GM12878 (cell line): Measurements from ENCODE around the gene EIF3A. TPM values are rescaled to one million over a fixed set of nuclear protein-coding genes. Genes with fewer than 3 reads are reported as not detected.

Source experiments
- ATAC-seq: fragments of 200-7000 bp; cut with Tn5 transposase; 3 replicates; pipeline ENCODE4 v1.9.1; 2020; ENCODE audit warnings: mild to moderate bottlenecking, moderate library complexity
- BruUV-seq: library from RNA; stranded (reverse); fragments of 400-500 nt; replicated peaks from 2 replicates; lab custom pipeline; 2021; lab: Mats Ljungman, UMichigan
- CTCF ChIA-PET: fragments of 300-600 bp; sonication (Branson Sonifier 250); formaldehyde crosslinking; extraction: SDS; loops from one replicate; lab custom pipeline; 2021; ENCODE audit warnings: inconsistent platforms; lab: Yijun Ruan, JAX
- POLR2A ChIA-PET: fragments of 350-600 bp; formaldehyde crosslinking; extraction: SDS; loops from one replicate; lab custom pipeline; 2021; ENCODE audit warnings: inconsistent platforms; lab: Charles Lee
- RAD21 ChIA-PET: fragments of 300-600 bp; sonication (Branson Sonifier 250); formaldehyde crosslinking; loops from one replicate; lab custom pipeline; 2023; ENCODE audit warnings: antibody characterized with exemption; ENCODE audit not compliant: unreplicated experiment; lab: Charles Lee
- SMC1A ChIA-PET: fragments of 300-600 bp; sonication (Branson Sonifier 250); formaldehyde crosslinking; loops from one replicate; lab custom pipeline; 2023; ENCODE audit not compliant: unreplicated experiment, uncharacterized antibody; lab: Charles Lee
- DNase-seq: peaks from one replicate; pipeline ENCODE4 v3.0.0-alpha.2; 2011; ENCODE audit warnings: low read depth, low spot score
- FAIRE-seq: peaks from 3 replicates; lab custom pipeline; 2011; peaks lifted over from hg19 to GRCh38; lab: Jason Lieb, UNC
- H2AFZ ChIP-seq: 2 replicates; pipeline ENCODE4 v1.6.0; 2011; ENCODE audit warnings: low read depth, low read length, control low read depth; ENCODE audit not compliant: control insufficient read depth
- H3K27ac ChIP-seq: 2 replicates; pipeline ENCODE4 v1.5.1; 2011; ENCODE audit warnings: control low read depth; ENCODE audit not compliant: control insufficient read depth, insufficient read depth
- H3K27me3 ChIP-seq, 2 experiments: replicated peaks in 1 of 2; 2 replicates each; pipeline versions ENCODE4 v1.6.0 to v1.6.1; 2011; ENCODE audit warnings: low read length in 1 of 2; ENCODE audit not compliant: control insufficient read depth in 2 of 2, insufficient read depth in 2 of 2
- H3K36me3 ChIP-seq, 2 experiments: 2 replicates each; pipeline ENCODE4 v1.5.1; 2011; ENCODE audit warnings: low read length in 1 of 2; ENCODE audit not compliant: control insufficient read depth in 2 of 2, insufficient read depth in 2 of 2
- H3K4me1 ChIP-seq: 2 replicates; pipeline ENCODE4 v1.6.1; 2011; ENCODE audit warnings: mild to moderate bottlenecking, low read length, moderate library complexity, mixed read lengths; ENCODE audit not compliant: control insufficient read depth, insufficient read depth
- H3K4me2 ChIP-seq: 2 replicates; pipeline ENCODE4 v1.6.0; 2011; ENCODE audit warnings: control low read depth; ENCODE audit not compliant: control insufficient read depth, insufficient read depth
- H3K4me3 ChIP-seq: fragments of 200-600 bp; sonication (generic); 2 replicates; pipeline ENCODE4 v1.5.1; 2016
- H3K79me2 ChIP-seq: 2 replicates; pipeline ENCODE4 v1.6.0; 2011; ENCODE audit warnings: low read length; ENCODE audit not compliant: control insufficient read depth, insufficient read depth
- H3K9ac ChIP-seq: 2 replicates; pipeline ENCODE4 v1.8.0; 2011; ENCODE audit warnings: low read length, control low read depth, mixed read lengths; ENCODE audit not compliant: control insufficient read depth, insufficient read depth
- H3K9me3 ChIP-seq: replicated peaks from 3 replicates; pipeline ENCODE4 v1.5.1; 2011; ENCODE audit warnings: mild to moderate bottlenecking, low read length; ENCODE audit not compliant: control insufficient read depth, insufficient read depth
- H4K20me1 ChIP-seq: 2 replicates; pipeline ENCODE4 v1.6.0; 2011; ENCODE audit not compliant: control insufficient read depth, insufficient read depth
- BACH1 ChIP-seq: fragments of 450-650 bp; IDR thresholded peaks from 2 replicates; pipeline ENCODE4 v1.6.1; 2017; ENCODE audit warnings: mild to moderate bottlenecking, borderline replicate concordance
- CTCF ChIP-seq, 3 experiments: IDR thresholded peaks in 2 of 3; conservative IDR thresholded peaks in 1 of 3; 2 replicates each; pipeline ENCODE4 v1.5.1; 2011; ENCODE audit warnings: low read depth in 3 of 3, low read length in 3 of 3, mild to moderate bottlenecking in 3 of 3, control low read depth in 2 of 3, moderate library complexity in 2 of 3, inconsistent platforms in 1 of 3, mixed read lengths in 1 of 3; ENCODE audit not compliant: control insufficient read depth in 2 of 3, insufficient read depth in 1 of 3; ENCODE audit errors: extremely low read depth in 1 of 3
- KDM1A ChIP-seq: fragments of 200-600 bp; sonication (generic); IDR thresholded peaks from 2 replicates; pipeline ENCODE4 v1.6.1; 2016; ENCODE audit warnings: borderline replicate concordance
- MYC ChIP-seq: IDR thresholded peaks from 2 replicates; pipeline ENCODE4 v1.6.1; 2011; ENCODE audit warnings: mild to moderate bottlenecking, low read length, moderate library complexity, inconsistent platforms; ENCODE audit not compliant: insufficient read depth, insufficient replicate concordance, insufficient read length, severe bottlenecking
- PAX5 ChIP-seq: IDR thresholded peaks from 2 replicates; pipeline ENCODE4 v1.6.1; 2011; ENCODE audit warnings: low read depth, low read length, borderline replicate concordance
- SIN3A ChIP-seq: IDR thresholded peaks from 2 replicates; pipeline ENCODE4 v1.6.1; 2012; ENCODE audit warnings: low read depth, low read length, improper control_type of control experiment
- SIX5 ChIP-seq: IDR thresholded peaks from 2 replicates; pipeline ENCODE4 v1.6.1; 2011; ENCODE audit warnings: mild to moderate bottlenecking, low read depth, low read length, moderate library complexity; ENCODE audit not compliant: severe bottlenecking
- STAT1 ChIP-seq: fragments of 450-650 bp; conservative IDR thresholded peaks from 2 replicates; pipeline ENCODE4 v1.6.1; 2014; ENCODE audit warnings: antibody characterized with exemption, mild to moderate bottlenecking
- TARDBP ChIP-seq: IDR thresholded peaks from 2 replicates; pipeline ENCODE4 v1.6.1; 2016; ENCODE audit warnings: borderline replicate concordance
- TCF7 ChIP-seq: IDR thresholded peaks from 2 replicates; pipeline ENCODE4 v1.6.1; 2014; ENCODE audit warnings: antibody characterized with exemption, borderline replicate concordance
- ZBED1 ChIP-seq: IDR thresholded peaks from 2 replicates; pipeline ENCODE4 v1.6.1; 2016; ENCODE audit warnings: borderline replicate concordance
- WGBS: methylation state at CpG from one replicate; pipeline ENCODE4 v1.1.6; 2016; ENCODE audit warnings: low lambda C conversion rate; ENCODE audit not compliant: insufficient replicate concordance, insufficient coverage; ENCODE audit errors: missing lambda C conversion rate; 5-methylcytosine and 5-hydroxymethylcytosine counted together
- in situ Hi-C: fragments of 300-500 bp; cut with MboI; formaldehyde crosslinking; loops from 9 replicates; pipeline ENCODE4 v1.14.3; 2018; ENCODE audit warnings: mixed read lengths
- intact Hi-C: fragments of 100-400 bp; cut with micrococcal nuclease; formaldehyde crosslinking; loops from one replicate; pipeline ENCODE4 v1.14.2; 2022; ENCODE audit not compliant: unreplicated experiment
- polyA plus RNA-seq, 11 experiments: library from polyadenylated mRNA; depleted of rRNA in 4 of 11; unstranded in 6 of 11; stranded (reverse) in 5 of 11; fragments of >200 nt; fragmentation: Nextera tagmentation in 4 of 11; fragmentation: Illumina TruSeq in 1 of 11; extraction: Ambion mirVana in 4 of 11; extraction: Trizol in 1 of 11; gene quantifications; 1 replicate in 1 of 11; 2 replicates in 10 of 11; pipeline versions ENCODE4 v1.2.1 to v1.2.3, GENCODE V29; 2011 to 2016; ENCODE audit warnings: inconsistent platforms in 2 of 11, missing spikeins in 2 of 11, low read depth in 1 of 11
- total RNA-seq, 4 experiments: library from RNA; depleted of rRNA in 3 of 4; stranded (reverse); fragments of >200 nt in 3 of 4; fragmentation: Illumina TruSeq in 1 of 4; extraction: Trizol in 1 of 4; gene quantifications; 2 replicates each; pipeline versions ENCODE4 v1.2.1 to v1.2.3, GENCODE V29; 2013 to 2021

The EIF3A gene
- total and polyA plus RNA-seq, 10 of the 15 experiments (the other 5 are each of a cell fraction or from before 2014, with no cell fraction given), result 42.3 to 195 (median 96.3) TPM

DNA sequence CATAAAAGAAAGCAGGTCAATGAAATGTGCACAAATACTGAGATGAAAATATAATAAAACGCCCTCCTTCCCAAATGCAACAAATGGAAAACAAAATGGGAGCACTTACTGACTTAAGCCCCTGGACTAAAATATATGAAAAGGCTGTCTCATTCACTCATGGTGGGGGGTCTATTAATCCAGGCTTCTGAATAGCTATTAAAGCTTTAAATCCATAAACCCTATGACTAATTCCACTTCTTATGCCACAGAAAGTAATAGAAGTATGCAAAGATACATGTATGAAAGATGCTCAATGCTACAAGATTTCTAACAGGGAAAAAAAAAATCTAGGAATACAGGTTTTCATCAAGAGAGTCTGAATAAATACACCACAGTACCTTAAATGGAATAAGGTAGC is 20.5 kb downstream of the EIF3A start:
- FAIRE-seq (no peak), ATAC-seq (no peak), DNase-seq (no peak)
- H3K27ac ChIP-seq, result no peak overlapping the region
- peaks cover 2% of the 10 kb centered on the region; the same call in 1 of the 2 replicates for H4K20me1 ChIP-seq
- intact Hi-C loops, result no loop called here
- no peak overlapping the region for H3K4me2 ChIP-seq
- H3K9ac ChIP-seq, result no peak overlapping the region
- ChIA-PET RAD21 (no interaction called here), POLR2A (no interaction called here), SMC1A (no interaction called here), CTCF (no interaction called here)
- H3K4me3 ChIP-seq, result no peak overlapping the region
- in situ Hi-C loops, result no loop called here
- TF ChIP-seq SIN3A (no peak), TARDBP (no peak), MYC (no peak), ZBED1 (no peak), TCF7 (no peak), PAX5 (no peak), BACH1 (no peak), STAT1 (no peak), SIX5 (no peak), KDM1A (no peak), CTCF (IDR thresholded peaks at IDR 0.05 in 2 of 3, conservative IDR thresholded peaks at IDR 0.05 in 1 of 3; ENCODE audit: control insufficient read depth in 2 of 3, extremely low read depth in 1 of 3, insufficient read depth in 1 of 3, low read depth in 3 of 3, low read length in 3 of 3) (no peak)
- H2AFZ ChIP-seq, result no peak overlapping the region
- peaks cover 7% of the 10 kb centered on the region; the same call in 1 of the 2 replicates for H3K4me1 ChIP-seq
- H3K36me3 ChIP-seq, result peaks cover 14 to 64% of the 10 kb centered on the region in 2 experiments
- BruUV-seq, result no TSS peak
- no peaks in the 10 kb centered on the region for H3K27me3 ChIP-seq
- H3K9me3 ChIP-seq, result no peaks in the 10 kb centered on the region
- H3K79me2 ChIP-seq, result peaks cover 15% of the 10 kb centered on the region
- WGBS, result 100% methylated on average over 1 of the region's 1 CpG
